Right ventricle myocardium inferior (tissue), 1 donor: Measurements from ENCODE around the gene ACOT7. TPM values are rescaled to one million over a fixed set of nuclear protein-coding genes. Genes with fewer than 3 reads are reported as not detected.

Experiments used
- ATAC-seq: fragments of 200-7000 bp; cut with Tn5 transposase; one replicate; pipeline ENCODE4 v1.9.1; 2020; ENCODE audit warnings: mild to moderate bottlenecking, moderate library complexity
- DNase-seq: peaks from one replicate; pipeline ENCODE4 v3.0.0; 2021; ENCODE audit errors: missing footprints
- intact Hi-C: fragments of 100-400 bp; cut with DNase I; formaldehyde crosslinking; loops from one replicate; pipeline ENCODE4 v1.11.0; 2022
- total RNA-seq: library from RNA; stranded (reverse); fragmentation: NEBNext Ultra II Directional; extraction: Animal tissue kit (Norgen Biotek cat#: 25700); gene quantifications from one replicate; pipeline ENCODE4 v1.2.1, GENCODE V29; 2021
- donor health status: DM: no; HTN: yes; CAD: no; lungs with severe emphysema.

ACOT7 gene
- total RNA-seq, 1 donor from 2014 or later, result 9.8 TPM

DNA sequence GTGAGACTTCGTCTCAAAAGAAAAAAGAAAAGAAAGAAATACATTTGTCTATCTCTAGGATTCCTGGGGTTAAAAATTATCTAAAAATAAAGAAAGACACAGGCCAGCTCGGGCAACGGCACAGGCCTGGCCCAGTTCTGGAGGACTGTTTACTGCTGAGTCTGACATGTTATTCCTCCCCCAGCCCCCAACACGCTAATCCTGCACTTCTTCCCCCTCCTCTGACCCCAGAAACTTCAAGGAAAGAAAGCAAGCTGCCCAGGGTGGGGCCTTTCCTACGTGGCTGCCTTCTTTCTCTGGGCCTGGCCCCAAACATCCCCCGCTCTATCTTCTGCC lies 40.0 kb downstream of the ACOT7 start:
- DNase-seq, result no peak
- no peak for ATAC-seq
- intact Hi-C loops, result loop anchor here (5.0 kb wide), 2 partner anchors 39 to 146 kb away; partner anchors contain the start of genes ACOT7 and RNF207

DNA sequence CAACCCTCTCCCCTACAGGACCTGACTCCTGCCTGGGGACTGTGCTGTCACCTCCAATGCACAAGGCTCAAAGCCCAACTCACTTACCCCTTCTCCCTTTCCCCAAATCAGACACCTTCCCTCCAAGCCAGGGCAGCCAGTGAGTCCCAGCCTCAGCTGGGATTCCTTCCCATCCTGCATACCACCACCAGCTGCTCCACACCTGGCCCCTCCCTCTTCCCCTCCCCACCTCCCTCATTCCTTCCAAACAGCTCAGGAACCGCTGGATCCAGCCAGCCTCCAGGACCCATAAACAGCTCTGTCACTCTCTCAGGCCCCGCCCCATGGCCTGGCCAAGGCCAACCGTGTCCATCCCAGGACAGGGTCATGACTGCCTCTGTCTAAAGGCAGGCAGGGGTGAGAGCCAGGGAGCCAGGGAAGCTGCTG lies 41.4 kb downstream of the ACOT7 start:
- intact Hi-C loops, result loop anchor here (5.0 kb wide), 2 partner anchors 40 to 145 kb away; partner anchors contain the start of genes ACOT7 and RNF207
- DNase-seq (no peak), ATAC-seq (no peak)

GRCh38 chr1:6351480-6352137 lies 42.0 kb downstream of the ACOT7 start:
- ATAC-seq (peak; percentile 15), DNase-seq (peak; percentile 79)
- intact Hi-C loops, result loop anchor here (5.0 kb wide), 2 partner anchors 41 to 144 kb away; partner anchors contain the start of genes ACOT7 and RNF207

- intact Hi-C loops, result loop anchor here (5.0 kb wide), 2 partner anchors 42 to 143 kb away; partner anchors contain the start of genes ACOT7 and RNF207
- ATAC-seq (peak; percentile 47), DNase-seq (peak; percentile 85)
Observed at GRCh38 chr1:6350416-6351088, 43.0 kb downstream of the ACOT7 start.

GRCh38 chr1:6349254-6349943 lies 44.2 kb downstream of the ACOT7 start:
- DNase-seq (no peak), ATAC-seq (no peak)
- intact Hi-C loops, result no loop called here

GRCh38 chr1:6348511-6349191 lies 44.9 kb downstream of the ACOT7 start:
- DNase-seq, result no peak
- intact Hi-C loops, result loop anchor here (1.0 kb wide), 1 partner anchor 56 kb away; no protein-coding TSS in a partner anchor
- no peak for ATAC-seq

DNA sequence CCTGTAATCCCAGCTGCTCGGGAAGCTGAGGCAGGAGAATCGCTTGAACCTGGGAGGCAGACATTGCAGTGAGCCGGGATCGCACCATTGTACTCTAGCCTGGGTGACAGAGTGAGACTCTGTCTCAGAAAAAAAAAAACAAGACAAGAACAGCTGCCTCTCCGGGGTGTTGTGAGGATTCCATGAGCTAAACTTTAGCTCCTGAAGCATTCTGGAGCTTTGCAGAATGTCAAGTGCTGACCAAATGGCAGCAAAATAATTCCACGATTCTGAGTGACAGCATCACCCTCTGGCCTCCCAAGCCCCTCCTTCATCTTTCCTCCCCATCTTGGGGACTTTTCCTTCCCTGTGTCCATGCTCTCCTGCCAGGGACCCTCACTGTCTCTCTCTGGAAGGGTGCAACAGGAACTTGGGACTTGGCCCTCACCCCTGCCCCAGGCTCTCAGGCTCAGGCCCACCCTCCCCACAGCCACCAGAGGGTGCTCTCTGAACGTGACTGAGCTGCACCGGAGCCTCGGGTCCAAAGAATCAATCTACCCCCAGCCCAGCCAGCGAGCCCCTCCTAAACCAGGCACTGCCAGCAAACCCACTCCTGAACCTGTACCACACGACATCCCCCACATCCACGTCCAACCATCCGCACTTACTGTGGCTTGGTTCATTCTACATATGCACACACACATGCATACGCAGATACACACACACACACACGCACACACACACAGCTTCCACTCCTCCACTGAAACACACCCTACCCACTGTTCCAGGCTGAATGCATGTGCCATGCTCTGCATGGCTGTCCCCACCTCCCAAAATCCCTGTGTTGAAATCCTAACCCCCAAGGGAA lies 45.7 kb downstream of the ACOT7 start:
- ATAC-seq, result no peak
- intact Hi-C loops, result loop anchor here (1.0 kb wide), 1 partner anchor 56 kb away; no protein-coding TSS in a partner anchor
- DNase-seq, result no peak

DNA sequence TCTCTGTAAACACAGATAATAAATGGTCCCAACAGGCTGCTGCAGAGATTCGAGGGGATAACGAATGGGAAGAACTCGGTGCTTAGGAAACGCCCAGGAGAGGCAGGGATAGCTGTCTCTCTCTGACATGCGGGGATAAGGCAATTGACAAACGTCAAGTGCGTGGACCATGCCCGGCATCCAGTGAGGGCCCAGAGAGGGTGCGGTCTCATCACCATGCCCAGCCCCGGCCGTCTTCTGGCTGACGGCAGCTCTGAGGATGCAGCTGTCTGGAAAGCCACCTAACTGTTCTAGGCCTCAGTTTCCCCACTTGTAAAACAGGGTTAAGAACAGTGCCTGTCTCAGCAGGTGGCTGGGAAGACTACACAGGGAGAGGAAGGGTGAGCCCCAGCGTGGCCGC lies 48.1 kb downstream of the ACOT7 start:
- DNase-seq (no peak), ATAC-seq (no peak)
- intact Hi-C loops, result no loop called here

GRCh38 chr1:6345009-6345408 lies 48.6 kb downstream of the ACOT7 start:
- ATAC-seq, result no peak
- DNase-seq, result no peak
- intact Hi-C loops, result no loop called here

DNA sequence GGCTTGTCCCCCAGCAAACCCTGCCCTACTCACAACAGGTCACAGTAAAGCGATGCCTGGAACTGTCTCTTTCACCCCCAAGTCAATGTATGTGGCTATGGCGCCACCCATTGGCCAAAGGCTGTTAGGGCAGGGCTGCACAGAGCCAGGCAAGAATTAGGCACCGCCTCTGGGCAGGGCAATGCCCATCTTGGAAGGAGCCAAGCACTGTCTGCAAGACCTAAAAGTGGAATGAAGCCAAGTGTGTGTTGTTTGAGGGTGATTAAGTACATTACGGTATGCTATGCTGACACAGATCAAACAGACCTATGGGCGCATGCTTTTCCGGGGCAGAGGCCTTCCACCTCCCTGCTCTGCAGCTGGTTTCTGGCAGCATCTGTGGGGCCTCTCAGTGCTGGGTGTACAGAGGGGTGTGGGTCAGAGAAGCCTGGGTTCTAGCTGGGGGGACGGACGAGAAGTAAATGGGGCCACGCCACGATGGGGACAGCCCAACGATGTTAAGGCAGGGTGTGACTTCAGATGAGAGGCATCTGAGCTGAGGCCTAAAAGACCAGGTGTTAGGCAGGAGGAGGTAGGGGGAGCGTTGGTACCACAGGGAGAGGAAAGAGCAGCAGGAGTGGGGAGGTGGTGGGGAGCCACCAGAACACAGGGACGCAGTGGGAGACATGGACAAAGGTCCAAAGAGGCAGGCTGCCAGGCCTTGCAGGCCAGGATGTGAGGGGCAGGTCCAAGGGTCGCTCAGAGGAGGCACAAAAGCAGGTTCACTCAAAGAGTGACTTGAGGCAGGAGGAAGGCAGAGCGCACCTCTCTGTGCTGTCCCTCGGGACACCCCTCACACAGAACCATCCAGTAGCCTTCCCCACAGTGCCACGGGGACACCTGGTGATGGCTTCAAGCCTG lies 49.8 kb downstream of the ACOT7 start:
- intact Hi-C loops, result loop anchor here (1.0 kb wide), 1 partner anchor 96 kb away; no protein-coding TSS in a partner anchor
- DNase-seq (no peak), ATAC-seq (peak; percentile 81)

DNA sequence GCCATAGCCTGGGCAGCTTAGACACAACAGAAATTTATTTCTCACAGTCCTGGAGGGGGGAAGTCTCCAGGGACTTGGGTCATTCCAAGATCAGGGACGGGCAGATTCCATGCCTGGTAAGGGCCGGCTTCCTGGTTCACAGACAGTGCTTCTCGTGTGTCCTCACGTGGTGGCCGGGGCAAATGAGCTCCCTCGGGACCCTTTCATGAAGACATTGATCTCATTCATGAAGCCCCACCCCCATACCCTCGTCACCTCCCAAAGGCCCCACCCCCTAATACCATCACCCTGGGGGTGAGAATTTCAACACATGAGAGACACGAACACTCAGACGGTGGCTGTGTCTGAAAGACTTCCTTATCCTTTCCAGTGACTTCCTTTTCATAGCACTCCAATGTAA lies 51.5 kb downstream of the ACOT7 start:
- ATAC-seq (no peak), DNase-seq (no peak)
- intact Hi-C loops, result no loop called here

DNA sequence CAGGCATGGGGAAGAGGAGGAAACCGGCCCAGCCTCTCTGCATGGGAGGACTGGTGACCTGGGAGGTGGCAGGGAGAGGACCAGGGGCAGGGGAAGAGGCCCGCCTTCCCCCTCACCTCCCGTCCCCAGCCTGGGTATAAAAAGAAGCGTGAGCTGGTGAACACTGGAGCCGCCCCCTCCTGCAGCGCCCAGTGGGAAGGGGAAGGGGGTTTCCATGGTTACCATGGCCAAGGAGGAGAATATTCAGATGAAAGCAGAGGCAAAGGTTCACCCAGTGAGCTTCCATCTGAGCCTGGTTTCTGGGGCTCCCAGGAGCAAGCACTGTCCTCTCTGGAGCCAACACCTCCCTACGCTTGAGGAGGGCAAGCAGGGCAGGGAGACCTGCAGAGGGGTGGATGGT lies 54.9 kb downstream of the ACOT7 start:
- ATAC-seq (no peak), DNase-seq (no peak)
- intact Hi-C loops, result no loop called here

DNA sequence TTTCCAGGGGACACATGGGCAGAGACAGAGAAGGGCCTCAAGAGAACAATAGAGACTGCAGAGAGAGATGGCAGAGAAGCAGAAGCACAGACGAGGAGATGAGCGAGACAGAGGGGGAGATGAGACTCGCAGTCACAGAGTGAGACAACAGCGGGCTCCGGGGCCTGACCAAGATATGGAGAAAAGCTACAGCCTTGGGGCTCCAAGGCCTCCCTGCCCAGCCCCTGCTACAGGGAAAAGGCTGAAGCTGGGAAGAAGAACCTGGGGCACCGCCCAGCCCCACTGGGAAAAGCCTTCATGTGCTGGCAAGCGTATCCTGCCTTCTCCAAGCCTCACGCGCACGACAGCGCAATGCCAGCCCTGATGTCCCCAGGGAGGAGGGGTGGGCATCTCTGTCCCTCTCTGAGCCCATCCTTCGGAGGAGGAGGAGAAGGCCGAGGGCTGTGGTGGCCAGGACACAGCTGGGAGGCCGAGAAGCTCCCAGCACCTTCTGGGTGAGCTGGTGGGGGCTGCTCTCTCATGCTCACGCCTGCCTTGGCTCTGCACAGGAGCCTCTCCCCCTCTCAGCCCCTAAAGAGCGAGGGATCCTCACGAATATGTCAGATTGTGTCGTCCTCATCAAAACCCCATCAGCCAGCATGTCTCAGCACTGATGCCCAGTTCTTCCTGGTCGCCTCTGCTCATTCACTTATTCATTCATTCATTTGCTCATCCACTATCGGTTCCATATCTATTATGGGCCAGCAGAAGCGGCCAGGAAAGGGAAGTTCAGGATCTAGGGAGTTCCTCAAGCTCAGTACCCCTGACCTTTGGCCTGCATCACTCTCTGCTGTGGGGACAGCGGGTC lies 56.6 kb downstream of the ACOT7 start:
- intact Hi-C loops, result no loop called here
- ATAC-seq, result no peak
- DNase-seq, result no peak

GRCh38 chr1:6334261-6334993 lies 59.1 kb downstream of the ACOT7 start:
- intact Hi-C loops, result no loop called here
- DNase-seq, result no peak
- no peak for ATAC-seq

GRCh38 chr1:6332821-6333220 lies 60.7 kb downstream of the ACOT7 start:
- intact Hi-C loops, result no loop called here
- no peak for ATAC-seq

More at GRCh38 chr1:6332821-6333220, 60.7 kb downstream of the ACOT7 start:
- DNase-seq, result no peak
